Stimulated activated naive B cell treated with anti-CD40 and anti-IgM and Interleukin-4, amounts not matched to agents 10 μg/mL and 1 μg/mL and 100 μg/mL, for 72 hours (primary cell): Measurements from ENCODE around the gene PTPRN2.

Experiments used
- ATAC-seq, 2 donors: fragments of 150-1000 bp; cut with Tn5 transposase; replicated peaks; 2 replicates each; pipeline ENCODE4 v1.10.0; 2021; ENCODE audit warnings: moderate library complexity in 1 of 2
- DNase-seq: peaks from one replicate; pipeline ENCODE4 v3.0.0; 2021
- H3K27ac Mint-ChIP-seq: one replicate; pipeline ENCODE4 v1.8.0; 2022; ENCODE audit warnings: mild to moderate bottlenecking, mixed read lengths
- H3K27me3 Mint-ChIP-seq, 2 donors: one replicate each; pipeline ENCODE4 v1.8.0; 2022; ENCODE audit warnings: mixed read lengths in 2 of 2
- H3K36me3 Mint-ChIP-seq, 2 donors: one replicate each; pipeline ENCODE4 v1.8.0; 2022; ENCODE audit warnings: mixed read lengths in 2 of 2, mild to moderate bottlenecking in 1 of 2
- H3K4me1 Mint-ChIP-seq, 2 donors: one replicate each; pipeline ENCODE4 v1.8.0; 2022; ENCODE audit warnings: mixed read lengths in 2 of 2, mild to moderate bottlenecking in 1 of 2
- H3K4me3 Mint-ChIP-seq, 2 donors: one replicate each; pipeline ENCODE4 v1.8.0; 2022; ENCODE audit warnings: mild to moderate bottlenecking in 2 of 2, mixed read lengths in 2 of 2, moderate library complexity in 1 of 2
- H3K9me3 Mint-ChIP-seq, 2 donors: one replicate each; pipeline ENCODE4 v1.8.0; 2022; ENCODE audit warnings: mixed read lengths in 2 of 2, mild to moderate bottlenecking in 1 of 2

The PTPRN2 gene

DNA sequence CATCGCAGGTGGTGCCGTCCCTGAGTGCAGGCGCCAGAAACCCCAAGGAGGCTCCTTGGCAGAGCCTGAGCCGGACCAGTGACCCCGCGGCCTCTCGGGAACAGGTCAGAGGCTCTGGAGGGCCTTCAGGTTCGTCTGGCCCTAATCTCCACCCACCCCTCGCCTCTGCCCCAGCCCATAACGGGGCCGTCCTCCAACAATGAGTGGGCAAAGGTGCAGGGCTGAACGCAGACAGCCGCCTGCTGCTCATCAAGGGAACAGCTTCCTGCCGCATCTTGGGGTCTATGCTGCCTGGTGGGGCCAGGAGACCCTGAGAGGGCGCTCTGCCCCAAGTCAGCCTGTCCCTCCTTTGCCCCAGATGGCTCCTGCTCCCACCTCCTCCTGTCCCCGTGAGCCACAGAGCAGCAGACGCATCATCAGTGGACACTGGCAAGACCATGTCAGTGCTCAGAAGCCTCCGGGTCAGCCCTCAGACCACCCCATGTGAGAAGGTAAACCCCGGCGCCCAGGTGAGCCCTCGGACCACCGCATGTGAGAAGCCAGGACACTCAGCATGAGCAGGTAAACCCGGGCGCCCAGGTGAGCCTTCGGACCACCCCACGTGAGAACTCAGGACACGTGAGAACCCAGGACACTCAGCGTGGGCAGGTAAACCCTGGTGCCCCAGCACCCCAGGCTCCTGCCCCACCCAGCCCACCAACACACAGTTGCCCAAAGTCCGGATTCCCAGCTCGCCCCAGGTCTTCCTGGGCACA lies 142.0 kb downstream of the PTPRN2 start:
- ATAC-seq: peak in 1 of 2 donors; percentile 21
- no peak for DNase-seq
- H3K27me3 Mint-ChIP-seq: peaks cover 0 to 5% of the 10 kb centered on the region in 2 donors
- H3K4me1 Mint-ChIP-seq: no peaks in the 10 kb centered on the region
- H3K9me3 Mint-ChIP-seq: peaks cover 8 to 10% of the 10 kb centered on the region in 2 donors
- H3K36me3 Mint-ChIP-seq: no peaks in the 10 kb centered on the region
- H3K4me3 Mint-ChIP-seq: no peak overlapping the region
- no peak overlapping the region for H3K27ac Mint-ChIP-seq

DNA sequence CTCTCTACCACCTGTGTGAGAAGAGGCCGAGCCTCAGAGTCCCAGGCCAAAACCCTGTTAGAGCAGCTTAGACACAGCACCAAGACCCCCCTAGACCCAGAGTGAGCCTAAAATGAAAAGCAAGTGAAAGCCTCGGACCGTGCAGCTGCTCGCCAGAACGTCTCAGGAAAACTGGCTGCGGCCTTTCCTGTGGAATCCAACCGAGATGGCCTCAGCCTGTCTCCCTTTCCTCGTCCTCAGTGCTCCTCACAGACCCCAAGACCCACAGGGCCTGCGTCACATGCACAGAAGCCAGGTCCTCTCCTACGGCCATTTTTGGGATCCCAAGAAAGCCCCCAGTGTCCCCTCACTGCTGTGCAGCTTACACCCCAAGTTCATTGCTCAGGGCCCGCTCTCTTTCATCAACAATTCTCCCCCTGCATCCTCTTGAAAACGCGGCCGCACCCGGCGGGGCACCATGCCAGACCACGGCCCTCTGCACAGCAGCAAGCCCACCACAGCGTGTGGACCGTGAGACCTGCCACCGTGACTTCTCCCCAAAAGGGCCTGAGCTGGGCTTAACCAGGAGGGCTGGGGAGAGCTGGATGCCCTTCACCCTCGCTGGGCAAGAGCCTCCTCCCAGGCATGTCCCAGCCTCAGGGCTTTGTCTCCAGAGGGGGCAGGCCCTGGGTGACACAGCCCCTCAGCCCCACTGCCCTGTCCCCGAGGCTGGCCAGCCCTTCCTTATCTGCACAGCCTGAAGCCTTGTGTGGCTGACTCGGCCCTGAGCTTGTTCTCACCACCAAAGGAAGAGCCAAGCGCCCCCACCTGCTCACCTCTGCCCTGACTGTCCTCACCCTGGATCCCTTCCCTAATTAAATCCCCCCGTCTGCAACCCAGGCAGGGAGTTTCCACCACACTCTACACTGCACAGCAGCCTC lies 142.9 kb downstream of the PTPRN2 start:
- no peak for ATAC-seq
- no peak overlapping the region for H3K4me3 Mint-ChIP-seq
- H3K4me1 Mint-ChIP-seq: no peaks in the 10 kb centered on the region
- DNase-seq: no peak
- H3K9me3 Mint-ChIP-seq: peaks cover 12 to 16% of the 10 kb centered on the region in 2 donors
- no peaks in the 10 kb centered on the region for H3K36me3 Mint-ChIP-seq
- no peak overlapping the region for H3K27ac Mint-ChIP-seq
- H3K27me3 Mint-ChIP-seq: peaks cover 0 to 5% of the 10 kb centered on the region in 2 donors

DNA sequence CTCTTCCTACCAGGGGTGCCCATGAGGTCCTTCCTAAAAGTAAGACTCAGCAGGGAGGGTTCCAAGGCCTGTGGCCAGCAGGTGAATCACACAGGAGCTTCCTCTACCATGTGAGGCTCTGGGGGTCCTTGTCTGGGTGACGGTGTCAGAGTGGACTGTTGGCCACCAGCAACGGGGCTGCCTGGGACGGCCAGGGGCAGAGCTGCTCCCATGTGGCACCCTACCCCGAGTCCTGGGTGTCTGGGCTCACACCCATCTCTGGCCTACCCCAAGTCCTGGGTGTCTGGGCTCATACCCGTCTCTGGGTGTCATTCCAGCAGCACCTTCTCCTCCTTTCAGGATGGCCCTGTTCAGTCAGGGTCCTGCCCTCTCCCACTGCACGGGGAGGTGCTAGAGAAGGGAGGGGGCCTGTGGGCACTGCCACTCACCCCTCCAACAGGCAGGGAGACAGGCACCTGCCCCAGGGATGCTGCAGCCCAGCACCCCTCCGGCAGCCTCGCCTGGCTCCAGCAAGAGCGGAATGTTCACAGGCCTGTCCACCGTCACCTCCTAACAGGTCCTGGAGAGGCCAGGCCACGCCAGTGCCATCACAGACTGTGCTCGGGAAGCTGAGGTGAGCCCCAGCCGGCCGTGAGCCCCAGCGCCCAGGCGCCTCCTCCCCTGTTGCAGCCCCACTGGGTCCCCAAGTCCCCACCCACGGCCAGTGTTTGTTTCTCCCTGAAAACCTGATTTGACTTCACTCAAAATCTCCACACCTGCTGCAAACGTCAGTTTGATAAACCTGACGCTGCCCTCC lies 143.7 kb downstream of the PTPRN2 start:
- Mint-ChIP-seq H3K27me3 (peaks cover 0 to 8% of the 10 kb centered on the region in 2 donors), H3K9me3 (peaks cover 12 to 16% of the 10 kb centered on the region in 2 donors), H3K36me3 (no peaks in the 10 kb centered on the region), H3K27ac (no peak overlapping the region), H3K4me3 (no peak overlapping the region), H3K4me1 (no peaks in the 10 kb centered on the region)
- ATAC-seq (no peak), DNase-seq (no peak)

DNA sequence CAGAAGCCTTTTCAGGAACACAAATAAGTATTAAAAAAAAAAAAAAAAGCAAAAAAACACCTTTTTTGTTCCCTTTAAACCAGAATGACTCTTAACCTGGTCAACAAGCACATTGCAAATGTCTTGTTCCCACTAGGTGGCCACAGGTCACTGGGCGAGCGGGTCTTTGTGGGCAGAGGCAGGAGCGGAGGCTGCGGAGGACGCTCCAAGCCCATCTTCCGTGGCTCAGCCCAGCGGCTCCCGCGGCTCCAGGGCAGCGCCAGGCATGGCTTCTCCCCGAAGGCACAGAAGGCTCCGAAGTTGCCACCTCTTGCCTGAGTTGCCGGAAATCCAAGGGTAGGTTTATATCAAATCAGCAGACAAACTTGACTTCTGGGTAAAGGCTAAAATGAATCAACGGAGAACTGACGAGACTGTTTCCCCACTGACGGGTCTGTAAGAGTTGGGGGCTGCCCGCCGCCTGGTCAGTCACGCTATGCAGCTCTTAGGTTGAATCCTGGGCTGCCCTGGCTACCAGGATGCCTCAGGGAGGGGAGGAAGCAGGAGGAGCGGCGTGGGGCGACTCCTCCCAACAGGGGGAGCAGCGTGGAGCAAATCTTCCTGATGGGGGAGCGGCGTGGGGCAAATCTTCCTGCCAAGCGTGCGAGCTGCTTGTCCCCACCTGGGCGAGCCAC lies 144.5 kb downstream of the PTPRN2 start:
- Mint-ChIP-seq H3K4me3 (no peak overlapping the region), H3K27me3 (peaks cover 0 to 12% of the 10 kb centered on the region in 2 donors), H3K9me3 (peaks cover 12 to 16% of the 10 kb centered on the region in 2 donors), H3K27ac (no peak overlapping the region), H3K36me3 (no peaks in the 10 kb centered on the region), H3K4me1 (no peaks in the 10 kb centered on the region)
- DNase-seq (no peak), ATAC-seq (no peak)

DNA sequence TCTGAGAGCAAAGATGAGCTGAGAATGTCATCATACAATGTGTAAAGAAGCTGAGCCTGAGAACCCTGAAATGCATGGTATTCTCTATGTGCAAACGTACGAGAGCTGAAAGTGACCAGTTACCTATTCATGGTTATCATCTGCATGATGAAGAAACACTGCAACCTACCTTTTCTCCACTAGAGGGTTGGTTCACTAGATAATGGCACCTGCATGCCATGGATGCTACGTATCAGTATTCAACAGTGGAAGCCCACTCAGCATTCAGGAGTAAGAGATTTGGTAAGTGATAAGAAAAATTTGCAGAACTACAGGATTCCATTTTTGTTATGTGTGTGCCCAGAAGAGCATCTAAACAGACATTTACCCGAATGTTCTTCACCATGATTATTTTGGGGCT lies 145.4 kb downstream of the PTPRN2 start:
- H3K27ac Mint-ChIP-seq: no peak overlapping the region
- H3K27me3 Mint-ChIP-seq: peaks cover 0 to 14% of the 10 kb centered on the region in 2 donors
- no peak overlapping the region for H3K4me3 Mint-ChIP-seq
- no peak for DNase-seq
- no peak for ATAC-seq
- H3K36me3 Mint-ChIP-seq: no peaks in the 10 kb centered on the region
- no peaks in the 10 kb centered on the region for H3K4me1 Mint-ChIP-seq
- H3K9me3 Mint-ChIP-seq: peaks cover 12 to 16% of the 10 kb centered on the region in 2 donors

DNA sequence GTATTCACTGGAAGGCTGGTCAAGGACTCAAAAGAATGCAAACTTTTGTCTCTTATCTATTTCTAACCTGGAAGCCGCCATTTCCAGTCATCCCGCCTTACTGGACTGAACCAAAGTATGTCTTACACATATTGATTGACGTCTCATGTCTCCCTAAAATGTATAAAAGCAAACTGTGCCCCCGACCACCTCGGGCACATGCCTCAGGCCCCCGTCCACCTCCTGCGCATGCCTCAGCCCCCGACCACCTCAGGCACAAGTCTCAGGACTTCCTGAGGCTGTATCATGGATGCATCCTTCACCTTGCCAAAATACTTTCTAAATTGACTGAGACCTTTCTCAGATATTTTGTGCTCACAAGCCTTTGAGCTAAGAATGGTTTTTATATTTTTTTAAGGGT lies 148.6 kb downstream of the PTPRN2 start:
- peaks cover 4 to 12% of the 10 kb centered on the region in 2 donors for H3K27me3 Mint-ChIP-seq
- no peak overlapping the region for H3K4me3 Mint-ChIP-seq
- peaks cover 0 to 2% of the 10 kb centered on the region in 2 donors for H3K36me3 Mint-ChIP-seq
- peaks cover 12 to 16% of the 10 kb centered on the region in 2 donors for H3K9me3 Mint-ChIP-seq
- no peaks in the 10 kb centered on the region for H3K4me1 Mint-ChIP-seq
- no peak overlapping the region for H3K27ac Mint-ChIP-seq
- DNase-seq (no peak), ATAC-seq (no peak)

DNA sequence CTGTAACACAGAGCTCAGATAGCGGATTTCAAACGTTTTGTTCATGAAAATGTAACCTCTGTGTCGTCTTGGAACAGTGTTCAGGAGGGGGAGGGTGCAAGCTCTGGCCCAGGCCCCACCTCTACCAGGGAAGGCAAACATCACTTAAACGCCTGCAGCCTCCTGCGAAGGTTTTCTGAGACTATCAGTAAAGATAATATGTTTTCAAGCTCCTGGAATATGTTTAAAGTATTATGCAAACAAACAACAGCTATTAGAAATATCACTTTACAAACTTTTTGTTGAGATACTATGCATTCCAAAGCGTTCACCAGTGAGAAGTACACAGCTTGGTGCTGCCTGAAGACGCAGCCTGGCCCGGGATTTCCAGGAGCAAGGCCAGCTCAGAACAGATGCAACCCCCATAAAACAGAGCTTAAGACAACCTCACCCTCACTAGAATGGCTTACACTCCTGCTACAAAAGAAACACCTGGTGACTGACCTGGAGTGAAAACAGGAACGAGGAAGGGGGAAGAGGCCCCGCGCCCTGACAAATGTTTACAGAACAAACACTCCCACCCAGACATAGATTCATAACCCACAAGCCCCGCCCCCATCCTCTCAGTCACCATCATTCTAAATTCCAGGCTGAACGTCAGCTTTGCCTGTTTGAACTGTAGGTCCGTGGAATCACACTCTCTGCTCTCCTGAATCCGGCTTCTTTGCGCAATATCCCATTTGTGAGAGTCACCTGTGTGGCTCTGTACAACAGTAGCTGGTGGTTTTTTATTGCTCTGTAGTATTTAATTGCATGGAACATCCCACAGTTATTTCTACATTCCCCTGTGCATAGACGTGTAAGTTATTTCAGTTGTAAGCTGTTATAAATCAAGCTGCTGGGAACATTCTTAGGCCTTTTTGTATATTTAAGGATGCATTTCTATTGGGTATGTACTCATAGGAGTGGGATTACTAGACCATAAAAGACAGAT lies 155.0 kb downstream of the PTPRN2 start:
- peaks cover 4 to 13% of the 10 kb centered on the region in 2 donors for H3K27me3 Mint-ChIP-seq
- H3K9me3 Mint-ChIP-seq: peaks cover 0 to 4% of the 10 kb centered on the region in 2 donors
- H3K27ac Mint-ChIP-seq: no peak overlapping the region
- peaks cover 0 to 2% of the 10 kb centered on the region in 2 donors for H3K36me3 Mint-ChIP-seq
- H3K4me3 Mint-ChIP-seq: no peak overlapping the region
- no peak for DNase-seq
- peaks cover 14 to 26% of the 10 kb centered on the region in 2 donors for H3K4me1 Mint-ChIP-seq
- ATAC-seq: peak; percentile 31 to 38

DNA sequence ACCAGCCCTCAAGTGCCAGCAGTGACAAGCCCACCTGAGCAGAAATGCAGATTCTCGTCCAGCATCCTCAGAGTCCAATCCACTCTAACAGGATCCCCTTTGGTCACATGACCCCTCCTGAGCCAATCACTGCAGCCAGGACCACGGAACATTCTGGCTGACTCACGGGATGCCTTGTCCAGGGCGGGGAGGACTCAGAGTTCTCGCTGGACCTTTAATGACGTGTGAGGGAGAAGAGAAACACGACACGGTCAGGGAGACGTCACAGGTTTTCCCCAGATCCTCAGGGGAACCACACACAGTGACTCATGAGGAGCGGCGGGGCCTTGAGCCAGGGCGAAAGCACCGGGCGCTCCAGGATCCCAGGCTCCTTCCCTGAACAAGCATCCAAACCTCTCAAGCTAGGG lies 155.7 kb downstream of the PTPRN2 start:
- Mint-ChIP-seq H3K27ac (peak overlapping the region; percentile 31), H3K4me3 (no peak overlapping the region), H3K9me3 (peaks cover 0 to 4% of the 10 kb centered on the region in 2 donors), H3K4me1 (peaks cover 14 to 26% of the 10 kb centered on the region in 2 donors), H3K27me3 (peaks cover 2 to 7% of the 10 kb centered on the region in 2 donors), H3K36me3 (peaks cover 0 to 2% of the 10 kb centered on the region in 2 donors)
- ATAC-seq (peak; percentile 4 to 34), DNase-seq (no peak)

DNA sequence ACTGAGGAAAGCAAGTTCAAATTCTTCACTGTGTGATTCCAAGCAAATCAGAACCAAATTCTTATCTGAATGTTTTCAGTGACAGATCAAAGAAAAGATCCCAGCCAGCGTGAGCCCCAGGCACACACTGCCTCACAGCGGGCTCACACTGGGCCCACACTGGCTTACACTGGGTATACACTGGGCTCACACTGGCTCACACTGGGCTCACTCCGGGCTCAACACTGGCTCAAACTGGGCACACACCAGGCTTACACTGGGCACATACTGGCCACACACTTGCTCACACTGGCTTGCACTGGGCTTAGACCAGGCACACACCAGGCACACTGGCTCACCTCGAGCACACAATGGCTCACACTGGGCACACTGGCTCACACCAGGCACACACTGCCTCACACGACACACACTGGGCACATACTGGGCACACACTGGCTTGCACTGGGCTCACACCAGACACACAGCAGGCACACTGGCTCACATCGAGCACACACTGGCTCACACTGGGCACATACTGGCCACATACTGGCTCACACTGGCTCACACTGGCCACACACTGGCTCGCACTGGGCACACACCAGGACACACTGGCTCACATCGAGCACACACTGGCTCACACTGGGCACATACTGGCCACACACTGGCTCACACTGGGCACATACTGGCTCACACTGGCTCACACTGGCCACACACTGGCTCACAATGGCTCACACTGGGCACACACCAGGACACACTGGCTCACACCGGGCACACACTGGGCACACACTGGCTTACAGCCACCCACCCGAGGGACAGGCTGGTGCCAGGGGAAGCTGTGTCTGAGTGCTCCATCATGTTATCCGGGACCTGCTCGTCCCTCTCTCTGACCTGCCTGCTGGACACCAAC lies 156.3 kb downstream of the PTPRN2 start:
- Mint-ChIP-seq H3K9me3 (peaks cover 0 to 4% of the 10 kb centered on the region in 2 donors), H3K36me3 (peaks cover 0 to 2% of the 10 kb centered on the region in 2 donors), H3K4me3 (no peak overlapping the region), H3K4me1 (peaks cover 14 to 26% of the 10 kb centered on the region in 2 donors), H3K27me3 (peaks cover 0 to 7% of the 10 kb centered on the region in 2 donors), H3K27ac (no peak overlapping the region)
- ATAC-seq: no peak
- no peak for DNase-seq

DNA sequence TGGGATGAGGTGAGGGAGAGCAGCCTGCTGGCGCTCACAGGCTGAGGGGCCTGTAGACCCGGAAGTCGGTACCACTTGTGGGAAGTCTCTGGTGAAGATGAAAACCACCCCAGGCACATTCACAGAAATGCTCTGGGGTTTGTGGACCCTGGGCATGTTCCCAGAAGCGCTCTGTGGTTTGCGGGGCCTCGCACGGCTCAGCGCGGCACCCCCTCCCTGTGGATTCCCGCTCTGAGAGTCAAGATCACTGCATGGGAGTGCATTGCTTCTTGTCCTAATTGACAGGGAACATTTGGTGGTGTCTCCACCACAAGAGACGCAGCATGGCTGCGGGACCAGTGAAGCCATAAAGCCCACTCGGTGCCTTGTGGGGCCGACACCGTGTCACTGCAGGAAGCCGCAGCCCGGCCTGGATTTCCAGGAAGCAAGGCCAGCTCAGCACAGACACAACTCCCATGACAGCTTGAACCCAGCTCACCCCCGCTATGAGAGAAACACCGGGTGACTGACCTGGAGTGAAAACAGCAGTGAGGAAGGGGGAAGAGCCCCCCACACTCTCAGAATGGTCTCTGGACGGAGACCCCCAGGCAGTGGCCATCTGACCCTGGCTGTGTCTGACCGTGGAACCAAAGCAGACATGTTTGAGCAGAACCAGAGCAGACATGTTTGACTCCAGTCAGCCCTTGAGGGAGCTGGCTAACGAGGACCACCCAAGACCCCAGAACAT lies 157.2 kb downstream of the PTPRN2 start:
- Mint-ChIP-seq H3K27me3 (peaks cover 0 to 7% of the 10 kb centered on the region in 2 donors), H3K4me1 (peaks cover 14 to 26% of the 10 kb centered on the region in 2 donors), H3K9me3 (peaks cover 0 to 4% of the 10 kb centered on the region in 2 donors), H3K36me3 (peaks cover 0 to under 1% of the 10 kb centered on the region in 2 donors), H3K27ac (no peak overlapping the region), H3K4me3 (no peak overlapping the region)
- DNase-seq: no peak
- ATAC-seq: no peak
